Skeletal muscle cell (primary cell): Measurements from ENCODE around the gene ERGIC1.
"Not testable (repeated sequence)": the region's sequence is repeated elsewhere in the genome, so short reads cannot be mapped to it uniquely, and the experiment has no call there.

Source experiments
- DNase-seq: peaks from one replicate; pipeline ENCODE4 v3.0.0-alpha.2; 2010; ENCODE audit warnings: low read depth
- H3K4me3 ChIP-seq: 2 replicates; pipeline ENCODE4 v1.5.1; 2011; ENCODE audit warnings: low read depth, mild to moderate bottlenecking, control low read depth, low read length, moderate library complexity

ERGIC1 gene

GRCh38 chr5:172841256-172841655 is 7.2 kb downstream of the ERGIC1 start:
- no peak overlapping the region for H3K4me3 ChIP-seq
- no peak for DNase-seq

- no peak for DNase-seq
- no peak overlapping the region for H3K4me3 ChIP-seq
These were observed 9.9 kb downstream of the ERGIC1 start for GRCh38 chr5:172843825-172844576.

- DNase-seq: no peak
- no peak overlapping the region for H3K4me3 ChIP-seq
These were observed 10.5 kb downstream of the ERGIC1 start for GRCh38 chr5:172844577-172844838.

GRCh38 chr5:172845154-172845553 is 11.1 kb downstream of the ERGIC1 start:
- no peak for DNase-seq
- H3K4me3 ChIP-seq: no peak overlapping the region

GRCh38 chr5:172845576-172845975 is 11.5 kb downstream of the ERGIC1 start:
- no peak for DNase-seq
- H3K4me3 ChIP-seq: no peak overlapping the region

- DNase-seq: no peak
- H3K4me3 ChIP-seq: no peak overlapping the region
These were observed 12.2 kb downstream of the ERGIC1 start for GRCh38 chr5:172846249-172846648.

GRCh38 chr5:172846677-172847076 is 12.6 kb downstream of the ERGIC1 start:
- DNase-seq: no peak
- no peak overlapping the region for H3K4me3 ChIP-seq

- not testable (repeated sequence) for DNase-seq, H3K4me3 ChIP-seq
These were observed 13.5 kb downstream of the ERGIC1 start for GRCh38 chr5:172847584-172847983.

- DNase-seq: no peak
- no peak overlapping the region for H3K4me3 ChIP-seq
These were observed 14.4 kb downstream of the ERGIC1 start for GRCh38 chr5:172848419-172848818.

GRCh38 chr5:172849606-172850453 is 15.8 kb downstream of the ERGIC1 start:
- H3K4me3 ChIP-seq: no peak overlapping the region
- no peak for DNase-seq

- no peak overlapping the region for H3K4me3 ChIP-seq
- no peak for DNase-seq
These were observed 16.4 kb downstream of the ERGIC1 start for GRCh38 chr5:172850454-172850797.

GRCh38 chr5:172851254-172851653 is 17.2 kb downstream of the ERGIC1 start:
- not testable (repeated sequence) for H3K4me3 ChIP-seq, DNase-seq

GRCh38 chr5:172852490-172853354 is 18.7 kb downstream of the ERGIC1 start:
- H3K4me3 ChIP-seq: no peak overlapping the region
- DNase-seq: no peak

GRCh38 chr5:172853355-172853975 is 19.4 kb downstream of the ERGIC1 start:
- no peak overlapping the region for H3K4me3 ChIP-seq
- no peak for DNase-seq

GRCh38 chr5:172854451-172854871 is 20.4 kb downstream of the ERGIC1 start:
- DNase-seq: no peak
- no peak overlapping the region for H3K4me3 ChIP-seq

- H3K4me3 ChIP-seq: no peak overlapping the region
- no peak for DNase-seq
These were observed 20.9 kb downstream of the ERGIC1 start for GRCh38 chr5:172854971-172855370.

GRCh38 chr5:172855597-172856292 is 21.7 kb downstream of the ERGIC1 start:
- H3K4me3 ChIP-seq: no peak overlapping the region
- DNase-seq: no peak

GRCh38 chr5:172856336-172856735 is 22.3 kb downstream of the ERGIC1 start:
- no peak overlapping the region for H3K4me3 ChIP-seq
- no peak for DNase-seq

GRCh38 chr5:172857982-172858381 is 23.9 kb downstream of the ERGIC1 start:
- DNase-seq: no peak
- H3K4me3 ChIP-seq: no peak overlapping the region
